Heart left ventricle (tissue), 13 donors: ENCODE data around the gene ROBO1.

ENCODE experiments used
- CTCF ChIP-seq, 12 donors: fragments of 200-600 bp; sonication (generic) in 4 of 12; IDR thresholded peaks; one replicate each; pipeline versions ENCODE4 v1.5.0 to v1.8.0; 2018 to 2022; ENCODE audit warnings: antibody characterized with exemption in 12 of 12, mild to moderate bottlenecking in 5 of 12
- POLR2A ChIP-seq, 2 donors: fragments of 450-650 bp; IDR thresholded peaks; one replicate each; pipeline ENCODE4 v1.6.1; 2017; ENCODE audit warnings: antibody characterized with exemption in 2 of 2, mild to moderate bottlenecking in 2 of 2, moderate library complexity in 2 of 2
- donor health status: ischemic (EF 13 %, LVEDD 7.1; RV severe dilation, severe dysfunction).
- donor health status: DM: no; HTN: yes; CAD: no.
- donor health status: DM: no; HTN: no; CAD: no.
- donor health status: ischemic (EF 25% LVEDD 6.9; RV normal size, moderate dysfunction).
- donor health status: ischemic (EF 25% LVEDD 5.7; RV mildly dilated, moderate dysfunction).
- donor health status: ischemic (EF 35%, LVEDD 5.7; RV mildly dilated, moderate dysfunction).
- donor health status: nonischemic (EF 11% LVEDD 7.7; RV severe dilation, severe dysfunction).
- donor health status: DM: yes; HTN: yes; CAD: no.
- donor health status: PGD.
- donor health status: ischemic (EF 29% LVEDD 5.4; RV normal size, mild dysfunction).
- donor health status: nonischemic (EF 23%, LVEDD 6.1; RV moderate dilation, normal function).

- TF ChIP-seq CTCF (IDR thresholded peaks at IDR 0.05) (no peak), POLR2A (IDR thresholded peaks at IDR 0.05) (no peak)
Observed at GRCh38 chr3:78792212-78792611, 975.6 kb downstream of the ROBO1 start.
